OCI-LY3 (cell line): Measurements from ENCODE around the gene FSTL4.

Experiments used
- H2AFZ ChIP-seq: fragments of 200-600, 300-600 bp; shearing (Covaris generic); 2 replicates; pipeline ENCODE4 v1.6.0; 2014; ENCODE audit warnings: antibody characterized with exemption, low read depth, low read length
- H3K27ac ChIP-seq: fragments of 200-600, 300-600 bp; sonication (generic); 2 replicates; pipeline ENCODE4 v1.5.1; 2014; ENCODE audit warnings: mild to moderate bottlenecking, low read length, moderate library complexity, mixed read lengths
- H3K27me3 ChIP-seq: fragments of 200-600, 300-600 bp; sonication (generic); 2 replicates; pipeline ENCODE4 v1.6.1; 2014; ENCODE audit warnings: low read depth, low read length, mixed read lengths
- H3K36me3 ChIP-seq: fragments of 200-600, 300-600 bp; sonication (generic); replicated peaks from 2 replicates; pipeline ENCODE3; 2014; ENCODE audit warnings: low read depth, low read length, mixed read lengths
- H3K4me1 ChIP-seq: fragments of 300-600, 200-600 bp; sonication (generic); 2 replicates; pipeline ENCODE4 v1.6.1; 2014; ENCODE audit warnings: low read length, mixed read lengths
- H3K4me2 ChIP-seq: fragments of 200-600, 300-600 bp; sonication (generic); 2 replicates; pipeline ENCODE4 v1.6.1; 2014; ENCODE audit warnings: low read length, mixed read lengths
- H3K4me3 ChIP-seq: fragments of 300-600, 200-600 bp; sonication (generic); 2 replicates; pipeline ENCODE4 v1.5.1; 2014; ENCODE audit warnings: antibody characterized with exemption, mild to moderate bottlenecking, low read length, moderate library complexity
- H3K79me2 ChIP-seq: fragments of 300-600, 200-600 bp; shearing (Covaris generic); 2 replicates; pipeline ENCODE4 v1.6.1; 2014; ENCODE audit warnings: mild to moderate bottlenecking, low read length, mixed read lengths
- H3K9ac ChIP-seq: fragments of 300-600, 200-600 bp; shearing (Covaris generic); 2 replicates; pipeline ENCODE4 v1.6.0; 2014; ENCODE audit warnings: mild to moderate bottlenecking, low read length, moderate library complexity
- H3K9me3 ChIP-seq: fragments of 200-600, 300-600 bp; shearing (Covaris generic); 2 replicates; pipeline ENCODE4 v1.6.1; 2014; ENCODE audit warnings: low read length, mixed read lengths; ENCODE audit not compliant: insufficient read depth
- H4K20me1 ChIP-seq: fragments of 200-600, 300-600 bp; sonication (generic); 2 replicates; pipeline ENCODE4 v1.6.1; 2016; ENCODE audit warnings: low read length, mixed read lengths; ENCODE audit not compliant: insufficient read depth
- EZH2phosphoT487 ChIP-seq: fragments of 200-600 bp; shearing (Covaris generic); IDR thresholded peaks from 2 replicates; pipeline ENCODE4 v1.6.1; 2018; ENCODE audit warnings: antibody characterized with exemption, mixed run types, low read depth
- TF ChIP-seq, protein P1 (sequence below): fragments of 200-600, 300-600 bp; sonication (generic); IDR thresholded peaks from 2 replicates; pipeline ENCODE4 v1.5.1; 2014; ENCODE audit warnings: antibody characterized with exemption, low read length, low read depth

Gene FSTL4

DNA sequence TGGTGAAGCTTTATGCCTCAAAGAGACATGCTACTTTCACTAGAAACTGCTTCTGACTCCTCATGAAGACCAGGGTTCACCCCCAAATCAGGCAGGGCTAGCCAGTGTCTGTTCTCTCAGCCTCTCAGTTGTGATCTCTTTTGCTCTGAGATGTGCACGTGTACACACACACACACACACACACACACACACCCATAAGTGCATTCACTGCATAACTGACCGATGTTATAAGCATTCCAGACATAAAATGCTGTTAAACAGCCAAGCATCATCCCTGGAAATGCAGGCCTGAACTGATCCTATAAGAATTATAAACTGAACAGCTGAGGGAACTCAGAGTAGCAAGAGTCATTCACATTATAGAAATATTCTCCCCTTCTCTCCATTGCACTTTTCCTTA is 85.0 kb downstream of the FSTL4 start:
- H3K79me2 ChIP-seq, result no peaks in the 10 kb centered on the region
- no peaks in the 10 kb centered on the region for H3K27me3 ChIP-seq
- H3K36me3 ChIP-seq, result no peaks in the 10 kb centered on the region
- no peaks in the 10 kb centered on the region for H3K9me3 ChIP-seq
- no peak overlapping the region for H3K27ac ChIP-seq
- no peak overlapping the region for H2AFZ ChIP-seq
- H3K9ac ChIP-seq, result no peak overlapping the region
- H3K4me2 ChIP-seq, result no peak overlapping the region
- no peaks in the 10 kb centered on the region for H3K4me1 ChIP-seq
- no peaks in the 10 kb centered on the region for H4K20me1 ChIP-seq
- no peak overlapping the region for H3K4me3 ChIP-seq
- no peak for TF ChIP-seq EZH2phosphoT487
- TF ChIP-seq, protein P1, sequence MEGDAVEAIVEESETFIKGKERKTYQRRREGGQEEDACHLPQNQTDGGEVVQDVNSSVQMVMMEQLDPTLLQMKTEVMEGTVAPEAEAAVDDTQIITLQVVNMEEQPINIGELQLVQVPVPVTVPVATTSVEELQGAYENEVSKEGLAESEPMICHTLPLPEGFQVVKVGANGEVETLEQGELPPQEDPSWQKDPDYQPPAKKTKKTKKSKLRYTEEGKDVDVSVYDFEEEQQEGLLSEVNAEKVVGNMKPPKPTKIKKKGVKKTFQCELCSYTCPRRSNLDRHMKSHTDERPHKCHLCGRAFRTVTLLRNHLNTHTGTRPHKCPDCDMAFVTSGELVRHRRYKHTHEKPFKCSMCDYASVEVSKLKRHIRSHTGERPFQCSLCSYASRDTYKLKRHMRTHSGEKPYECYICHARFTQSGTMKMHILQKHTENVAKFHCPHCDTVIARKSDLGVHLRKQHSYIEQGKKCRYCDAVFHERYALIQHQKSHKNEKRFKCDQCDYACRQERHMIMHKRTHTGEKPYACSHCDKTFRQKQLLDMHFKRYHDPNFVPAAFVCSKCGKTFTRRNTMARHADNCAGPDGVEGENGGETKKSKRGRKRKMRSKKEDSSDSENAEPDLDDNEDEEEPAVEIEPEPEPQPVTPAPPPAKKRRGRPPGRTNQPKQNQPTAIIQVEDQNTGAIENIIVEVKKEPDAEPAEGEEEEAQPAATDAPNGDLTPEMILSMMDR, result no peak

DNA sequence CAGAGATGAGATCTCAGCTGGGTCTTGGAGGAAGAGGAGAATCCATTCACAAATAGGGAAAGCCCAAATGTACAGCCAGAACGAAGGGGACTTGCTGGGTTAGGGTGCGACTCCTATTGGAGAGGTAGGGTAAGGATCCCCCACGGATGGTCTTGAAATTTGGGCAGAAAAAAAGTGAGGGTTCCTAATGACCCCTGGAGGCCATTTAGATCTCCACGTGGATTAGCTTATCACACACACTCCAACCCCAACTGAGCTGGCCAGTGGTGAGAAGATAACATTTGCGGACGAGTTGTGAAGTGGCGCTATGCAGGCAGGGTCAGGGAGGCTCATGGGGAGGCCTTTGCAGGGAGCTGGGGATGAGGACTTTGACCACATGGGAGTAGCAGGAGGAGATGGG is 86.0 kb downstream of the FSTL4 start:
- Histone ChIP-seq H3K4me3 (no peak overlapping the region), H3K4me1 (no peaks in the 10 kb centered on the region)

DNA sequence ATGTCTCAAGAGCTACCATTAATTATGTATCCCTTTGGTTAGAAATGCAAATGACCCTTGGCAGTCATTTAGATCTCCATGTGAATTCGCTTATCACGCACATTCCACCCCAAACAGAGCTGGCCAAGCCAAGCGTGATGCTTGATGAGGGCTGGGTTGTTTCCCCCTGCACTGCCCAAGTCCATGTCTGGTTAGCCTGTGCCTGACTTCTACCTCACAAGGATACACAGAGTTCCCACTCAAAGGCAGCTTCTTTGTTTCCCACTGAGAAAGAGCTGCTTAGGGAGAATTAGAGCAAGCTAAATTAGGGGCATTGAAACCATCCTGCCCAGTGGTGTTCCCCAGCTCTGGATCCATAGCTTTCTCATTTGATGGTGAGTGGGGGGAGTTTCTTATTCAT is 87.2 kb downstream of the FSTL4 start:
- Histone ChIP-seq H3K27ac (no peak overlapping the region), H4K20me1 (no peaks in the 10 kb centered on the region), H3K79me2 (no peaks in the 10 kb centered on the region), H2AFZ (no peak overlapping the region), H3K4me1 (peaks cover 2% of the 10 kb centered on the region), H3K9ac (no peak overlapping the region), H3K36me3 (no peaks in the 10 kb centered on the region), H3K27me3 (0 out of 2 replicates have a peak, but pooled peaks cover 2% of the 10 kb centered on the region), H3K4me3 (no peak overlapping the region), H3K9me3 (no peaks in the 10 kb centered on the region), H3K4me2 (no peak overlapping the region)
- no peak for TF ChIP-seq EZH2phosphoT487
- TF ChIP-seq, protein P1, result no peak

More for the DNA sequence above, 86.0 kb downstream of the FSTL4 start:
- no peak for TF ChIP-seq EZH2phosphoT487
- TF ChIP-seq, protein P1, result no peak
- no peak overlapping the region for H2AFZ ChIP-seq
- no peaks in the 10 kb centered on the region for H3K27me3 ChIP-seq
- no peak overlapping the region for H3K9ac ChIP-seq
- H3K79me2 ChIP-seq, result no peaks in the 10 kb centered on the region
- no peaks in the 10 kb centered on the region for H3K36me3 ChIP-seq
- H4K20me1 ChIP-seq, result no peaks in the 10 kb centered on the region
- H3K4me2 ChIP-seq, result no peak overlapping the region
- H3K27ac ChIP-seq, result no peak overlapping the region
- no peaks in the 10 kb centered on the region for H3K9me3 ChIP-seq

DNA sequence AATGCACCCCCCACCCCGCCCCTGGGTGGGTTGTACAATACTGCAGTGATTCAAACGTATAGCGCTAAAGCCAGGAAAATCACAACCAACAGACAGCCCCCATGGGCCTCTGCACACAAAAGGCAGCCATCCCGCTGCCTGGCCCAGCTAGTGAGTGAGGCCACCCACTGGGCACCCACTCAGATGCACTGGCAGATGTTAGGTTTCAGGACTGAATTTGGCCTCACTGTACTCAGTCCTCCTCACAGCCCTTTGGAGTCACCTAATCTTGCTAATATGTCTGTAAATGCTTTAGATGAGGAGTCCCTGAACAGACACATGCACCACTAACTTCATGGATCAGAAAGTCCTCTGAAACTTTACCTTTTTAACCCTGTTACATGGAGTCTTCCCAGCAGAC is 87.7 kb downstream of the FSTL4 start:
- Histone ChIP-seq H2AFZ (no peak overlapping the region), H3K27me3 (0 out of 2 replicates have a peak, but pooled peaks cover 2% of the 10 kb centered on the region), H3K4me3 (no peak overlapping the region), H3K9me3 (no peaks in the 10 kb centered on the region), H3K36me3 (no peaks in the 10 kb centered on the region), H3K9ac (no peak overlapping the region), H3K4me1 (peaks cover 7% of the 10 kb centered on the region), H4K20me1 (no peaks in the 10 kb centered on the region), H3K4me2 (no peak overlapping the region), H3K79me2 (no peaks in the 10 kb centered on the region), H3K27ac (no peak overlapping the region)
- TF ChIP-seq EZH2phosphoT487, result no peak
